H9 (cell line): ENCODE data around the gene ZMIZ1. TPM values are rescaled to one million over a fixed set of nuclear protein-coding genes. Genes with fewer than 3 reads are reported as not detected.
A peak's percentile ranks its signal among the peaks of the same experiment; 100 is the strongest.

Source experiments
- DNase-seq: peaks from one replicate; pipeline ENCODE4 v3.0.0-alpha.2; 2017
- H2AFZ ChIP-seq: one replicate; pipeline ENCODE4 v1.6.1; 2013; ENCODE audit warnings: mild to moderate bottlenecking, low read length, control low read depth, moderate library complexity
- H2AK5ac ChIP-seq: 2 replicates; pipeline ENCODE4 v1.6.1; 2013; ENCODE audit warnings: low read length, control low read depth, mixed read lengths; ENCODE audit not compliant: insufficient read length
- H2BK120ac ChIP-seq: one replicate; pipeline ENCODE4 v1.6.1; 2013; ENCODE audit warnings: low read depth, mild to moderate bottlenecking, low read length, control low read depth, inconsistent platforms; ENCODE audit not compliant: poor library complexity, severe bottlenecking
- H2BK12ac ChIP-seq: 2 replicates; pipeline ENCODE4 v1.6.1; 2013; ENCODE audit warnings: low read length, control low read depth, mixed read lengths, low read depth; ENCODE audit not compliant: insufficient read length
- H2BK15ac ChIP-seq: 2 replicates; pipeline ENCODE4 v1.6.1; 2013; ENCODE audit warnings: low read depth, low read length, control low read depth
- H2BK20ac ChIP-seq: one replicate; pipeline ENCODE4 v1.6.1; 2013; ENCODE audit warnings: low read depth, mild to moderate bottlenecking, low read length, control low read depth, inconsistent platforms; ENCODE audit not compliant: poor library complexity, severe bottlenecking
- H2BK5ac ChIP-seq: 2 replicates; pipeline ENCODE4 v1.6.1; 2013; ENCODE audit warnings: low read length, control low read depth, mixed read lengths; ENCODE audit not compliant: insufficient read length
- H3K14ac ChIP-seq: 2 replicates; pipeline ENCODE4 v1.6.1; 2013; ENCODE audit warnings: low read length, control low read depth; ENCODE audit not compliant: insufficient read depth
- H3K18ac ChIP-seq: 2 replicates; pipeline ENCODE4 v1.6.1; 2013; ENCODE audit warnings: low read depth, mild to moderate bottlenecking, mixed read lengths, low read length, control low read depth; ENCODE audit not compliant: insufficient read length
- H3K23ac ChIP-seq: 2 replicates; pipeline ENCODE4 v1.6.1; 2013; ENCODE audit warnings: low read length, control low read depth, mixed read lengths, low read depth; ENCODE audit not compliant: insufficient read length
- H3K23me2 ChIP-seq: 2 replicates; pipeline ENCODE4 v1.6.1; 2013; ENCODE audit warnings: low read depth, mild to moderate bottlenecking, mixed read lengths, low read length, control low read depth; ENCODE audit not compliant: insufficient read length, poor library complexity, severe bottlenecking
- H3K27ac ChIP-seq: 2 replicates; pipeline ENCODE4 v1.5.1; 2013; ENCODE audit warnings: low read length, control low read depth, mixed read lengths, low read depth; ENCODE audit not compliant: insufficient read length
- H3K27me3 ChIP-seq: 2 replicates; pipeline ENCODE4 v1.6.1; 2013; ENCODE audit warnings: low read length, control low read depth, inconsistent platforms; ENCODE audit not compliant: insufficient read depth
- H3K4ac ChIP-seq: 2 replicates; pipeline ENCODE4 v1.6.1; 2013; ENCODE audit warnings: low read depth, mild to moderate bottlenecking, control low read depth, inconsistent platforms, low read length, moderate library complexity
- H3K4me1 ChIP-seq: 2 replicates; pipeline ENCODE4 v1.6.1; 2013; ENCODE audit warnings: low read length, control low read depth, inconsistent platforms; ENCODE audit not compliant: insufficient read depth
- H3K4me2 ChIP-seq: 2 replicates; pipeline ENCODE4 v1.6.1; 2013; ENCODE audit warnings: low read length, control low read depth, mixed read lengths; ENCODE audit not compliant: insufficient read length, insufficient read depth
- H3K56ac ChIP-seq: 2 replicates; pipeline ENCODE4 v1.6.1; 2013; ENCODE audit warnings: low read depth, mild to moderate bottlenecking, mixed read lengths, low read length, control low read depth; ENCODE audit not compliant: insufficient read length
- H3K79me1 ChIP-seq: 2 replicates; pipeline ENCODE4 v1.6.1; 2013; ENCODE audit warnings: low read depth, mild to moderate bottlenecking, moderate library complexity, low read length, control low read depth, inconsistent platforms; ENCODE audit not compliant: insufficient read depth, poor library complexity, severe bottlenecking
- H3K79me2 ChIP-seq: 2 replicates; pipeline ENCODE4 v1.6.1; 2013; ENCODE audit warnings: low read length, control low read depth, inconsistent platforms; ENCODE audit not compliant: insufficient read depth
- H3K9ac ChIP-seq: 2 replicates; pipeline ENCODE4 v1.6.1; 2013; ENCODE audit warnings: low read length, control low read depth, mixed read lengths; ENCODE audit not compliant: insufficient read length; ENCODE audit errors: extremely low read depth
- H3K9me3 ChIP-seq: one replicate; pipeline ENCODE4 v1.6.1; 2013; ENCODE audit warnings: low read depth, low read length, inconsistent platforms; ENCODE audit not compliant: control insufficient read depth
- H3T11ph ChIP-seq: one replicate; pipeline ENCODE4 v1.6.1; 2013; ENCODE audit warnings: mild to moderate bottlenecking, low read length, control low read depth, inconsistent platforms
- H4K20me1 ChIP-seq: one replicate; pipeline ENCODE4 v1.6.1; 2013; ENCODE audit not compliant: control insufficient read depth, insufficient read length, insufficient read depth
- H4K5ac ChIP-seq: 2 replicates; pipeline ENCODE4 v1.6.1; 2013; ENCODE audit warnings: low read depth, mild to moderate bottlenecking, mixed read lengths, low read length, control low read depth; ENCODE audit not compliant: insufficient read length
- H4K8ac ChIP-seq: replicated peaks from 2 replicates; pipeline ENCODE4 v1.6.1; 2013; ENCODE audit warnings: low read length, control low read depth, mixed read lengths, low read depth; ENCODE audit not compliant: insufficient read length
- H4K91ac ChIP-seq: 2 replicates; pipeline ENCODE4 v1.6.1; 2013; ENCODE audit warnings: low read depth, mild to moderate bottlenecking, moderate library complexity, mixed read lengths, low read length, control low read depth; ENCODE audit not compliant: insufficient read length
- H3K27ac Mint-ChIP-seq, 3 experiments: 2 replicates in 2 of 3; 3 replicates in 1 of 3; pipeline ENCODE4 v1.8.0; 2020 to 2021; ENCODE audit warnings: mixed read lengths in 3 of 3, mild to moderate bottlenecking in 1 of 3, moderate library complexity in 1 of 3
- H3K27me3 Mint-ChIP-seq: 2 replicates; pipeline ENCODE4 v1.8.0; 2021; ENCODE audit warnings: low read depth, mild to moderate bottlenecking, moderate library complexity, mixed read lengths
- H3K36me3 Mint-ChIP-seq, 3 experiments: 2 replicates in 2 of 3; 3 replicates in 1 of 3; pipeline ENCODE4 v1.8.0; 2020 to 2021; ENCODE audit warnings: low read depth in 3 of 3, mixed read lengths in 3 of 3; ENCODE audit not compliant: insufficient read depth in 1 of 3
- H3K4me1 Mint-ChIP-seq, 2 experiments: 2 replicates each; pipeline ENCODE4 v1.8.0; 2020; ENCODE audit warnings: mixed read lengths in 2 of 2
- H3K4me3 Mint-ChIP-seq, 2 experiments: 2 replicates in 1 of 2; 3 replicates in 1 of 2; pipeline ENCODE4 v1.8.0; 2020 to 2021; ENCODE audit warnings: mild to moderate bottlenecking in 2 of 2, mixed read lengths in 2 of 2, moderate library complexity in 1 of 2
- H3K9me3 Mint-ChIP-seq, 2 experiments: 2 replicates in 1 of 2; 3 replicates in 1 of 2; pipeline ENCODE4 v1.8.0; 2020; ENCODE audit warnings: mild to moderate bottlenecking in 2 of 2, mixed read lengths in 2 of 2, moderate library complexity in 1 of 2
- CTCF ChIP-seq: fragments of 200-600 bp; sonication (generic); conservative IDR thresholded peaks from 3 replicates; pipeline ENCODE4 v1.8.0; 2021; ENCODE audit warnings: antibody characterized with exemption, mild to moderate bottlenecking
- WGBS: extraction: QIAGEN DNeasy Blood & Tissue Kit; methylation state at CpG from one replicate; pipeline ENCODE4 v1.1.7; 2013; ENCODE audit warnings: missing lambda C conversion rate, low lambda C conversion rate, mixed read lengths; ENCODE audit not compliant: insufficient read length; ENCODE audit errors: extremely low coverage; 5-methylcytosine and 5-hydroxymethylcytosine counted together
- total RNA-seq: library from RNA; stranded (reverse); gene quantifications from 2 replicates; pipeline ENCODE4 v1.2.1, GENCODE V29; 2021

Gene ZMIZ1
- total RNA-seq, 1 experiment from 2014 or later: 36.9 TPM

- peaks cover 0 to 4% (median 0%) of the 10 kb centered on the region in 3 experiments; a peak in 2 of 7 replicates for H3K36me3 Mint-ChIP-seq
- no peak overlapping the region for H3K4ac ChIP-seq
- H3K56ac ChIP-seq: no peak overlapping the region
- H4K8ac ChIP-seq: no peak overlapping the region
- H3K27me3 Mint-ChIP-seq: peaks cover 1% of the 10 kb centered on the region; the same call in 1 of the 2 replicates
- H3K79me2 ChIP-seq: peaks cover 14% of the 10 kb centered on the region; the same call in 1 of the 2 replicates
- H2BK15ac ChIP-seq: no peak overlapping the region
- no peak overlapping the region for H3T11ph ChIP-seq
- H3K4me3 Mint-ChIP-seq: no peak overlapping the region; a peak in 1 of 5 replicates
- no peak overlapping the region for H3K4me2 ChIP-seq
- peaks cover 59 to 70% of the 10 kb centered on the region in 2 experiments for H3K4me1 Mint-ChIP-seq
- H3K9me3 Mint-ChIP-seq: no peaks in the 10 kb centered on the region
- H3K9me3 ChIP-seq: no peaks in the 10 kb centered on the region
- DNase-seq: no peak
- no peak overlapping the region for H3K27ac ChIP-seq
- H2BK5ac ChIP-seq: no peak overlapping the region
- H3K9ac ChIP-seq: no peak overlapping the region
- H2AK5ac ChIP-seq: no peak overlapping the region
- no peak overlapping the region for H4K91ac ChIP-seq
- no peaks in the 10 kb centered on the region for H3K27me3 ChIP-seq
- no peak overlapping the region for H3K14ac ChIP-seq
- no peak overlapping the region for H2BK120ac ChIP-seq
- H3K23ac ChIP-seq: no peak overlapping the region
- no peak overlapping the region for H4K5ac ChIP-seq
- no peak for TF ChIP-seq CTCF
- peaks cover 5% of the 10 kb centered on the region for H3K79me1 ChIP-seq
- H3K18ac ChIP-seq: no peak overlapping the region
- WGBS: no CpG with 5 or more reads among the region's 12 CpGs
- H3K4me1 ChIP-seq: peaks cover 10% of the 10 kb centered on the region
- no peak overlapping the region for H2AFZ ChIP-seq
- peaks cover 2% of the 10 kb centered on the region for H4K20me1 ChIP-seq
- H2BK20ac ChIP-seq: no peak overlapping the region
- no peak overlapping the region for H2BK12ac ChIP-seq
- peak overlapping the region in 1 of 3 experiments; percentile 72; a peak in 1 of 7 replicates for H3K27ac Mint-ChIP-seq
- H3K23me2 ChIP-seq: no peaks in the 10 kb centered on the region
Measured at GRCh38 chr10:79081353-79082034, 12.7 kb downstream of the ZMIZ1 start.
